HG02973 (cell line): ENCODE data around the gene RNF111.

Experiments
- ATAC-seq: cut with Tn5 transposase; IDR thresholded peaks from one replicate; pipeline ENCODE4 v1.9.1; 2021; ENCODE audit warnings: moderate library complexity; ENCODE audit not compliant: unreplicated experiment

RNF111 gene

GRCh38 chr15:58987491-58988005, at the start of gene RNF111:
TSS of gene RNF111 (plus strand) at chr15:58987663. CDS start at chr15:59030823, 43,160 bp downstream.
- ATAC-seq, result peak; percentile 78

GRCh38 chr15:58947179-58947578, 40.3 kb upstream of the RNF111 start:
- ATAC-seq, result no peak

GRCh38 chr15:58951388-58952007, 36.0 kb upstream of the RNF111 start:
- no peak for ATAC-seq

- ATAC-seq, result no peak
Observed at GRCh38 chr15:58952751-58953150, 34.7 kb upstream of the RNF111 start.

GRCh38 chr15:58957101-58957973, 30.1 kb upstream of the RNF111 start:
- peak; percentile 67 for ATAC-seq

- no peak for ATAC-seq
Observed at GRCh38 chr15:58958811-58959210, 28.7 kb upstream of the RNF111 start.

- ATAC-seq, result no peak
Observed at GRCh38 chr15:58962136-58962535, 25.3 kb upstream of the RNF111 start.

GRCh38 chr15:58962662-58963565, 24.5 kb upstream of the RNF111 start:
- no peak for ATAC-seq

- no peak for ATAC-seq
Observed at GRCh38 chr15:58966698-58967097, 20.8 kb upstream of the RNF111 start.

GRCh38 chr15:58967479-58967878, 20.0 kb upstream of the RNF111 start:
- no peak for ATAC-seq

- ATAC-seq, result no peak
Observed at GRCh38 chr15:58977887-58978286, 9.6 kb upstream of the RNF111 start.

GRCh38 chr15:58980351-58980939, 7.0 kb upstream of the RNF111 start:
- ATAC-seq, result no peak

- ATAC-seq, result no peak
Observed at GRCh38 chr15:58981808-58982475, 5.5 kb upstream of the RNF111 start.

GRCh38 chr15:58983261-58983660, 4.2 kb upstream of the RNF111 start:
- no peak for ATAC-seq

GRCh38 chr15:58985443-58985842, 2.0 kb upstream of the RNF111 start:
- no peak for ATAC-seq

- peak; percentile 4 for ATAC-seq
Observed at GRCh38 chr15:58987036-58987435, 427 bp upstream of the RNF111 start.

- peak; percentile 37 for ATAC-seq
Observed at GRCh38 chr15:58988006-58988785, 733 bp downstream of the RNF111 start.

GRCh38 chr15:58992181-58992580, 4.7 kb downstream of the RNF111 start:
- ATAC-seq, result no peak

GRCh38 chr15:58994906-58995453, 7.5 kb downstream of the RNF111 start:
- ATAC-seq, result no peak
